NCI-H460 (cell line): ENCODE results near the gene MTMR11. TPM values are rescaled to one million over a fixed set of nuclear protein-coding genes. Genes with fewer than 3 reads are reported as not detected.
"Not testable (repeated sequence)": the region's sequence is repeated elsewhere in the genome, so short reads cannot be mapped to it uniquely, and the experiment has no call there.

ENCODE experiments used
- DNase-seq: peaks from one replicate; pipeline ENCODE4 v3.0.0-alpha.2; 2016; ENCODE audit warnings: low read depth; ENCODE audit errors: extremely low read depth
- total RNA-seq: library from RNA; depleted of rRNA; stranded (reverse); fragments of >200 nt; shearing (Covaris generic); gene quantifications from 2 replicates; pipeline ENCODE4 v1.2.3, GENCODE V29; 2014

MTMR11 gene
- total RNA-seq, 1 experiment from 2014 or later, result 8.7 TPM

DNA sequence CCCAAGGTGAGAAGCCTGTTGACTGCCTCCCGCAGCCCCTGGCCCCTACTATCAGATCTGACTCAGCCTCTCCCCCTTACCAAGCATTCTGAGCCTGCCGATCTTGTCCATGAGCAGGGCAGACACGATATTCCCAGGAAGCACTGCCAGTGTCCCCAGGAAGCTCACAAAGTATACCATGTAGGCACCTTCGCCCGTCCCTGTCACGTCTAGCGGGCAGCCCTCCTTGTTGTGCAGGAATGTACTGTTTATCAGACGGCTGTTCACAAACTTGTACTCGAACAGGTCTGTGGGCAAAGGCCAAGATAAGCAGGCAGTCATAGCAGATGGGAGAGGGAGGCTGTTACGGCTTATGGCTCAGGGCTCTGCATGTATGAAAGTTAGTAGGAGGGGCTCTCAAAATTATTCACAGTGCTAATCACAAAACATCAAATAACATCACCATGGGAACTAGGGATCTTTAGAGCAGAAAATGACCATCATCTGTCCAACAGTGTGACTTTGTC is 30.1 kb downstream of the MTMR11 start:
- no peak for DNase-seq

DNA sequence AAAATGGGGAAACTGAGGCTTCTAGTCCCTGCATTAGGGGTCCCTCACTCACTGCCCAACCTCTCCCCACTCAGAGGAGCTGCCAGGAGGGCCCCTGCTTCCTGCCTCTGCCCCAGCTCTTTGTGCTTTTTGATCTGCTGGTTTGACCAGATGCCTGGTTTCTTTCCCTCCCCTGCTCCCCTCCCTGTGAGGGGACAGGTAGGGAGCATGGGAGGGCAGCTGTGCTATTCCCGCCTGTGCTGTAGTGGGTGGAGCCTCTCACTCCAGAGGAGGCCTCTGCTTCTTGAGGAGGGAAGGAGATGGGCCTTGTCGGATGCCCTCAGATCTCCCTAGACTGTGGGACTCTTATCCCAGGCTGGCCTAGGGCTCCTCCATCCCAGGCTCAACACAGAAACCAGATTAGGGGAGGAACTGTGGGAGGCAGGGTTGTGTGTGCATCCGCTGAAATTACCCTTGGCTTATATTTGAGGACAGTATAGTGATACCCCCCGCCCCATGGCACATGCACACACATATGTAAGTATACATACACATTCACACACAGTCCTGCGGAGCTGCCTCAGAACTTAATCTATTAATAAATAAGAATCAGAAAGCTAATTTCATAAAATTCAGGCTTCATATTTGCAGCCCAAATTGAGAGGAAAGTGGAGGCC is 32.7 kb downstream of the MTMR11 start:
- no peak for DNase-seq

DNA sequence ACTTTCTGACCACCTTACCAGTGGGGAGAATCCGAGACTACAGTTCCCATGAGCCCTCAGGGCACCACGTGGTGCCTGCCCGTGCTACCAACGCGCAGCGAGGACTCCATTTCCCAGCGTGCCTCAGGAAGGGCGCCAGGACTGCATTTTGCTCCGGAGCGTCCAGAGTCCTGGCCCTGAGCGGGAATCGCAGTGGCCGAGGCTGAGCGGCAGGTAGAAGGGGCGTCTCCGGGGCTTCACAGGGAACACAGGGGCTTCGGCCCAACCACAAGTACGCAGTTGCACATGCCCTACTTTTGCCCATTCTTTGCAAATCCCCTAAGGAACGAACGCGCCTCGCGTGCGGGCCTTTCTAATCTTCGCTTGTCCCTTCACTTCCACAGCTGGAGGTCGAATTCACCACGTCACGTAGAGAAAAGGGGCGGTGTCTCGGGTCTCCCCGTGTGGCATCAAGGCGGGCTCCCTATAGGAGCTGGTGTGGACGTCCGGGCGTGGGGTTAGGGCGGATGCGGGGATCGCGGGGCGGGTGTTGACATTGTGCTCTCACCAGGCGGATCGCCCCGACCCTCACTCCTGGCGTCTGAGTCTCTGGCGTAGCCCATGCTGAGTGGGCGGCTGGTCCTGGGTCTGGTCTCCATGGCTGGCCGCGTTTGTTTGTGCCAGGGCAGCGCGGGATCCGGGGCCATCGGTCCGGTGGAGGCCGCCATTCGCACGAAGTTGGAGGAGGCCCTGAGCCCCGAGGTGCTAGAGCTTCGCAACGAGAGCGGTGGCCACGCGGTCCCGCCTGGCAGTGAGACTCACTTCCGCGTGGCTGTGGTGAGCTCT is 37.0 kb downstream of the MTMR11 start, which contains the start of gene BOLA1:
BOLA1 (plus strand) TSS at position 109 of the 825 bp plus-strand sequence; CDS start at position 601, 492 bp downstream.
- peak; percentile 93 for DNase-seq

DNA sequence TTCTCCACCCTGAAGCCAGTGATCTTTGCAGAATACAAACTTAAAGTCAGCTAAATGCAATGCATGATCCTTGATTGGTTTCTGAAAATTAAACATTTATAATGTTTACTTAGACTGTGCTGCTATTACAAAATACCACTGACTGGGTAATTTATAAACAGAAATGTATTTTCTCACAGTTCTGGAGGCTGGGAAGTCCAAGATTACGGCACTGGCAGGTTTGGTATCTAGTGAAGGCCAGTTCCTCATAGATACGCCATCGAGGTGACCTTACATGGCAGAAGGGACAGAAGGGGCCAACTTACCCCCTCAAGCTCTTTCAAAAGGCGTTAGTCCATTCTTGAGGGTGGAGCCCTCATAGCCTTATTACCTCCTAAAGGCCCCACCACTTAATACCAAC is 40.1 kb downstream of the MTMR11 start:
- DNase-seq, result no peak

DNA sequence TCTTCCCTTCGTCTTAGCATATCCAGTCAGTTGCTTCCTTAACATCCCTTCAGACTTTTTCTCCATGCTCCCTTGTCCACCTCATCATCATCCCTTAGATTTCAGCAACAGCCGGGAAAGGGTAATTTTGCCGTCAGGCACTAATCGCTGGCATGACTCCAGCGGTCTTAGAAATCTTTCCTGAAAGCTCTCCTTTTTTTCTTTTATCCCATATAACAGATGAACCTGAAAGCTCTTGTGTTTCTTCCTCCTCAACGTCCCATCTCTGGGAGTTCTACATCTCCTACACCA is 47.7 kb downstream of the MTMR11 start:
- DNase-seq, result peak; percentile 22

DNA sequence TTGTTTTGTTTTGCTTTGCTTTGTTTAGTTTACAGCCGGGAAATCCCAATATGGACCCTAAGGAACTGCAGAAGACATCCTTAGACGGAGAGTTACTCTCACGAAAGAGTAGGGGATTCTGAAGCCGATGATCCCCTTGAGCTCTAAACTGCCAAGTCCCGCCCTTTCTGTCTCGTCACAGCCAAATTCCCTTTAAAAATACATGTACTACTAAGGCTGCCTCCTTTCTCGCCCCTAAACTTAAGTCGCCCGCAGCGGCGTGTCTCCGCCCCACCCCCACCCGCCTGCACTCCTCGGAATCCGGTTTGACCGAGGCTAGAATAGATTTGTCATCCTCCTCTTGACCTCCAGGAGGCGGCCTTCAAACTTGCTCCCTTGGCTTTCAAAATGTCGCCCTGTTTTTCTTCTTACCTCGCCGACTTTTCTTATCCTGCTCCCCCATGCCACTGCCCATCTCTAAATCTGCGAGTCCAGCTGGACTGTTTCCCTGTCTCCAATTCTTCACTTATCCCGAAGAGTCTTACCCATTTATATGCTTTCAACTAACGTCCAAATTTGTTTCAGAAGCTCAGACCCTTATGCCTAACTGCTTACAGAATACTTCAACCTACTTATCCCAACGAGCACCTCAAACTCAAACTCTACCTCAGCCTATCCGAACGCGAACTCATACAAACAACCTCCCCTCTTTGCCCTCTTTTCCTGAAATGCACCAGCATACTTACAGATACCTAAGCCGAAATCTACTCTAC is 48.3 kb downstream of the MTMR11 start:
- DNase-seq, result peak; percentile 94

DNA sequence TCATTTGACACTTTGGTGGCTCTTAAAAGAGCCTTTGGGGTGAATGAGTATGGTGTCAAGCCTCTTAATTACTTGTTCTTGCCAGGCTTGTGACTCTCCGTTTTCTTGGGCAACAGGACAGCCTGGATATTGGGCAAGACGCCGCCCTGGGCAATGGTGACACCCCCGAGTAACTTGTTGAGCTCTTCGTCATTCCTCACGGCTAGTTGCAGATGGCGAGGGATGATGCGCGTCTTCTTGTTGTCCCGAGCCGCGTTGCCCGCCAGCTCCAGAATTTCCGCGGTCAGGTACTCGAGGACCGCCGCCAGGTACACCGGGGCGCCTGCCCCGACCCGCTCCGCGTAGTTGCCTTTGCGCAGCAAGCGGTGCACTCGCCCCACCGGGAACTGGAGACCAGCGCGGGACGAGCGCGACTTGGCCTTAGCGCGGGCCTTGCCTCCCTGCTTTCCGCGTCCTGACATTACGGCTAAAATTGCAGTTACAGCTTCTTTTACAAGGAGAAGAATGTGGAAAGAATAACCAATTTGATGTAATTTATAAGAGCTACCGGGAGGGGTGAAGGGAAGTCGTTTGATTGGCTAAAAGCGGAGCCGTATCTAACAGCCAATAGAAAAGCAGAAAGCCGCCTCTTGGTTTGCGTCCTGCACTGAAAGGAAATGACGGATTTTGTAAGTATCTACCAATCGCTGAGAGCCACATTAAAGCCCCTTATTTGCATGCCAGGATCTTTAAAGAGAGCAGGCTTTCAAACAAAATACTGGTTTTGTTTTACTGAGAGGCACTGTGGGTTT is 49.0 kb downstream of the MTMR11 start:
- DNase-seq, result peak; percentile 100

DNA sequence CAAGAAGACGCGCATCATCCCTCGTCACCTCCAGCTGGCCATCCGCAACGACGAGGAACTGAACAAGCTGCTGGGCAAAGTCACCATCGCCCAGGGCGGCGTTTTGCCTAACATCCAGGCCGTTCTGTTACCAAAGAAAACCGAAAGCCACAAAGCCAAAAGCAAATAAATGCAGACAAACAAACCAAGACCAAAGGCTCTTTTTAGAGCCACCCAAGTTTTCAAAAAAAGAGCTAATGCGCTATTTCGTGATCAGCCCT is 49.6 kb downstream of the MTMR11 start:
- not testable (repeated sequence) for DNase-seq

DNA sequence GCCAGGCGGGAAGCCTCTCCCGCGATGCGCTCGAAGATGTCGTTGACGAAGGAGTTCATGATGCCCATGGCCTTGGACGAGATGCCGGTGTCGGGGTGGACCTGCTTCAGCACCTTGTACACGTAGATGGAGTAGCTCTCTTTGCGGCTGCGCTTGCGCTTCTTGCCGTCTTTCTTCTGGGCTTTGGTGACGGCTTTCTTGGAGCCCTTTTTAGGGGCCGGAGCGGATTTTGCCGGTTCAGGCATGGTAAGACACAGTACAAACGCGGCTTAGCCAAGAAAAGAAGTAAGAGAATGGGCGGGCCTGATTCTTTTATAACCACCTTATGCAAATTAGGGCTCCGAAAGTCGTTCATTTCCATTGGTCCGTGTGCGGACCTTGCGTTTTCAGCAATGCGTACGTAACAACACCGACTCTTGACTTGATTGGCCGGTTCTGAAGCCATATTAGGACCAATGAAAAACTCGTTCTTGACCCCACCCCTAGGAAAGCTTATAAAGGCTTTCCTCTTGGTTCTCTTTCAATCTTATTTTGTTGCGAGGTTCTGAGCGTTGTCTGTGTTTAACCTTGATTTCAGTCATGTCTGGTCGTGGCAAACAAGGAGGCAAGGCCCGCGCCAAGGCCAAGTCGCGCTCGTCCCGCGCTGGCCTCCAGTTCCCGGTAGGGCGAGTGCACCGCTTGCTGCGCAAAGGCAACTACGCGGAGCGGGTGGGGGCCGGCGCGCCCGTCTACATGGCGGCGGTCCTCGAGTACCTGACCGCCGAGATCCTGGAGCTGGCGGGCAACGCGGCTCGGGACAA is 50.1 kb downstream of the MTMR11 start:
- DNase-seq, result peak; percentile 100

DNA sequence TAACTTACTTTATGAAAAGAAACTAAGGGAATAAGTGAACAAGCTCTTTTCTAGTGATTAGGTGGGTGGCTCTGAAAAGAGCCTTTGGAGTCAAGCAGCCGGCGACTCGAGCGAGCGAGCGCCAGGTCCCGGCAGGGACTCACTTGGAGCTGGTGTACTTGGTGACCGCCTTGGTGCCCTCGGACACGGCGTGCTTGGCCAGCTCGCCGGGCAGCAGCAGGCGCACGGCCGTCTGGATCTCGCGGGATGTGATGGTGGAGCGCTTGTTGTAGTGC is 50.6 kb downstream of the MTMR11 start:
- not testable (repeated sequence) for DNase-seq

DNA sequence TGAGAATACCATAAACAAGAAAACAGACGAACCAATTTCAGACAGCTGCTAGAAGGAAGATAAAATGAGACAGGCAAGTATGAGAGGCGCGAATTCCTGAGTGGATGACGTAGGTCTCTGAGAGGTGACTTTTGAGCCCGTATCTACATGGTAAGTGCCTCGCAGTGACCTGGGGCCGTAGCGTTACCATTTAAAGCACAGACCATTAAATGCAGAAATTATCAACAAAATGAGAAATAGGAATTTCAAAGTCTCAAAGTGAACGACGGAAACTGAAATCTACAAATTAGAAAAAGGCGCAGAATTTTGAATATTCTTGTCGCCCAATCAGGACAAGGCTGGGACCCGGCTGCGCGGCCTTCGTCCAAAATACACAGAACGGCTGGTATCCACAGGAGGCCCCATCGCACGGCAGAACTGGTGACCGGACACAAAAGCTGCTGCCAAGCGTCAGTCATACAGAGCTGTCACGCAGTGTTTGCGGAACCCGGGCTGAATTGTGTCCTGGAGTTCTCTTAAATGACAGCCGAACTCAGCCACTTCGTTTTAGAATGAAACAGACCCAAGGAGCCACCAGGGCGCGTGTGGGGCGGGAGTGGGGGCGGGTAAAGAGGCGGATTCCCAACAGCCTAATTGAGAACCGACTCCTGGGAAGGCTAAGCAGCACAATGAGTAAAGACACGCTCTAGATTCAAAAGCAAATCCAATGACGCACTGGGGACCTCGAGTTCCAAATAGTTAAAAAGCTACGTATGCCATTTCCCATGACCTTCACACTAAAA is 51.1 kb downstream of the MTMR11 start:
- peak; percentile 93 for DNase-seq

DNA sequence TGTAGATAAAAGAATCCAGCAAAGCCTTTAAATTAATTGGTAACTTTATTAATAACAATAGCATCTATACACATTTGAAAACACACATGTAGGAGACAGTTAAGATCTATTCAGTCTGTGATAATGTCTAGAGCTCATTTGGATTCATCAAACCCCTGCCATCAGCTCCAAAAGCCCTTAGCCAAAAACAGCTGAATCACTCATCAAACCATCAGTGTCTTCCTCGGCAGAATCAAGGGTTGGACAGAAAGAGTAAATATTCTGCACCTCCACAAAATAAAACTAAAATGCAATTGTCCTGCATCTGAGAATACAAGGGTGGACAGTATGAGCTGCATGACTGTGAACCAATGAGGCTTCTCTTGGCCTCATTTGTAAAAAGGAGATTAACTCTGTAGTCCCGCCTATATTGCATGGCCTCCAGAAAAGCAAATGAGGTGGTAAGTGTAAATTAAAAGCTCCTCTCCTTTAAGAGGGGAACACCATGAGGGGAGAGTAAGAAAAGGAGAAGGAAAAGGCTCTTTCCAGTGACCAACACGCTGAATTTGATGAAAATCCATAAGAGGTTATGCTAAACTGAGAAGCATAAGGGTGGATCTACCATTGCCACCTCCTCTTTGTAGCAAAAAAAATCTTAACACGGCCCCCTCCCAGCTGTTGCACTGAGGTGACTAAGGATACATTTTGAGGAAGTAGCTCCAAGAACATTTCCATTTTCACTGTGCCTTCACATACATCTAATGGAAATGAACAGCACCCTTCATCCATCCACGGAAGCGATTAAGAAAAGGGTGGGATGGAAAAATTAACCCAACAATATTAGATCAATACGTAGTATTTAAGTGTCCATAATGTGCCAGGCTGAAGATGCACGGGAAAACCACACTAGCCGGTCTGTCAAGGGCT is 52.0 kb downstream of the MTMR11 start:
- peak; percentile 27 for DNase-seq

DNA sequence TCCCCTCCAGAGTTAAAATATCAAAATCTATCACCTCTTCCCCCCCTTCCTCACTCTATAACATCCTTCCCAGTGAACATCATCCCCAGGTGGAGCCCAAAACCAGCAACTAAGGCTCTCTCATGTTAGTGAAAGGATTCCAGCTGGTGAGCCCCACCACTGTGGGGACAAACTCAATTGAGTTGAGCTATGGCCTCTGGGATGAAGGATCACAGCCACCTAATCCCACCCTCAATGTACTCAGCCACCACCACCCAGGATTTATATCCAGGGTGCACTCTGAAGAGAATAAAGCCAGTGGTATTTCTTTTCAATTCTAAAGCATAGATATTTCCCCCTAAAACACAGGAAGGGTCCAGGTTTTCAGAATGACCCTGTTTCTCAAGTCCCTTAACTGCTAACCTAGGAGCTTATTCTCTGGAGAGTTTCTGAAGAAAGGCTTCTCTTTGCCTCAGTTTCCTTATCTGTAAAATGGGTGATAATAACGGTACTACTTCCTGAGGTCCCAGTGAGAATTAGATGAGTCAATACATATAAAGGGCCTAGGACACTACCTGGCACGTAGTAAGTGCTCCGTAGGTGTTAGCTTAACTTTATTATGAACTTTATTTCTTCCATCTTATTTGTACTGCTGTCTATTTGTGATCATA is 53.0 kb downstream of the MTMR11 start:
- no peak for DNase-seq

DNA sequence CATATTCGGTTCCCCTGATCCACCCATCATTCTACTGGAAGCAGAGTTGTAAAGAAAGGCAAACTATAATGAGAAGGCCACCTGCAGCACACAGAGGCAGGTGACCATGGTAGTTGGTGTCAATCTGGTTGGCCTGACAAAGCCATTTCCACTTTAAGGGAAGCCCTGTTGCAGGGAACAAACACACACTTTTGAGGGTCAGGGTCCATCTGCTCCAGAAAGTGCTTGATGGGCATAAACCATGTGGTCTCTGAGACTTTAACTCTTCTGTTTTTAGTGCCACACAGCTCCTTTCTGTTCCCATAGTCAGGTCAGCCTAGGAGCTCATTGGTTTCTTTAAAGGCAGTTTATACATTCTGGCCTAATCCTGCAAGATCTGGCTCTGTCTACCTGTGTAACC is 54.8 kb downstream of the MTMR11 start:
- DNase-seq, result no peak

DNA sequence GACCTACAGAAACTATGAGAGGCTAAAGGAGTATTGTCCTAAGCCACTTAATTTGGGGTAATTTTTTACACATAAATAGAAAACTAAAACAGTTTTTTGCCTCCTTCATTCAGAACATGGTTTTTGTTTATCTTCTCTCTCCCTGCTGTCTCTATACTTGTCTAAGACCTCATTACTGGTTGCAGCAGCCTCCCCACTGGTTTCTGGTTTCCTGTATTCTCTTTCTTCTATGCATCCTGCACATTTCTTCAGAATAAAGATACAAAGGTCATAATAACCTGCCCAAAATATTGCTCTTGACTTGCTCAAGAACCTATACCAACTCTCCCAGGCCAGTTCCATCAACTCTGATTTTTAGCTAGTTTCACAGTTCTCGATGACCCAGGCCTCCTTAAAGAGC is 57.1 kb downstream of the MTMR11 start:
- no peak for DNase-seq
